IMR-90 (cell line): Measurements from ENCODE around the gene RNF123. TPM values are rescaled to one million over a fixed set of nuclear protein-coding genes. Genes with fewer than 3 reads are reported as not detected.

Source experiments
- ATAC-seq: fragments of 200-7000 bp; cut with Tn5 transposase; 2 replicates; pipeline ENCODE4 v1.9.1; 2020; ENCODE audit warnings: low read depth, mild to moderate bottlenecking, moderate library complexity
- BruUV-seq: library from RNA; stranded (reverse); fragments of 400-500 nt; replicated peaks from 2 replicates; lab custom pipeline; 2021; lab: Mats Ljungman, UMichigan
- CTCF ChIA-PET: fragments of 300-600 bp; formaldehyde crosslinking; extraction: SDS; loops from one replicate; lab custom pipeline; 2021; ENCODE audit warnings: antibody characterized with exemption; lab: Yijun Ruan, JAX
- POLR2A ChIA-PET: fragments of 300-600 bp; sonication (Branson Sonifier 250); formaldehyde crosslinking; loops from one replicate; lab custom pipeline; 2022; ENCODE audit warnings: antibody characterized with exemption; ENCODE audit not compliant: unreplicated experiment; lab: Charles Lee
- DNase-seq: peaks from one replicate; pipeline ENCODE4 v3.0.0; 2013
- H2AFZ ChIP-seq: replicated peaks from 2 replicates; pipeline ENCODE3; 2013; ENCODE audit warnings: low read length, mild to moderate bottlenecking; ENCODE audit not compliant: poor library complexity
- H2AK5ac ChIP-seq: 2 replicates; pipeline ENCODE4 v1.6.1; 2013; ENCODE audit warnings: low read depth, low read length, inconsistent platforms
- H2AK9ac ChIP-seq: replicated peaks from 2 replicates; pipeline ENCODE3; 2013; ENCODE audit warnings: mild to moderate bottlenecking, low read depth, low read length, moderate library complexity; ENCODE audit not compliant: poor library complexity
- H2BK120ac ChIP-seq: 2 replicates; pipeline ENCODE4 v1.6.1; 2013; ENCODE audit warnings: low read depth, low read length, inconsistent platforms
- H2BK15ac ChIP-seq: 3 replicates; pipeline ENCODE4 v1.6.1; 2013; ENCODE audit warnings: low read depth, low read length, inconsistent platforms
- H2BK20ac ChIP-seq: 2 replicates; pipeline ENCODE4 v1.6.1; 2013; ENCODE audit warnings: low read depth, mild to moderate bottlenecking, inconsistent platforms, low read length, moderate library complexity
- H2BK5ac ChIP-seq: 2 replicates; pipeline ENCODE4 v1.6.1; 2013; ENCODE audit warnings: mild to moderate bottlenecking, low read depth, low read length, inconsistent platforms; ENCODE audit not compliant: poor library complexity, severe bottlenecking
- H3K14ac ChIP-seq: replicated peaks from 2 replicates; pipeline ENCODE4 v1.6.1; 2013; ENCODE audit warnings: low read depth, low read length, inconsistent platforms
- H3K18ac ChIP-seq: 2 replicates; pipeline ENCODE4 v1.6.1; 2013; ENCODE audit warnings: low read depth, low read length, control low read depth
- H3K23ac ChIP-seq: 2 replicates; pipeline ENCODE4 v1.6.1; 2013; ENCODE audit warnings: low read depth, low read length, inconsistent platforms
- H3K27ac ChIP-seq: 2 replicates; pipeline ENCODE4 v1.5.1; 2013; ENCODE audit warnings: mild to moderate bottlenecking, control low read depth, low read length; ENCODE audit not compliant: insufficient read depth
- H3K27me3 ChIP-seq: 2 replicates; pipeline ENCODE4 v1.6.1; 2013; ENCODE audit warnings: low read length; ENCODE audit not compliant: control insufficient read depth, insufficient read depth
- H3K36me3 ChIP-seq: 2 replicates; pipeline ENCODE4 v1.6.1; 2013; ENCODE audit warnings: low read length, mixed read lengths; ENCODE audit not compliant: control insufficient read depth, insufficient read depth
- H3K4ac ChIP-seq: 2 replicates; pipeline ENCODE4 v1.6.1; 2013; ENCODE audit warnings: low read depth, low read length, inconsistent platforms
- H3K4me1 ChIP-seq: 2 replicates; pipeline ENCODE4 v1.6.1; 2013; ENCODE audit warnings: low read length, mixed read lengths; ENCODE audit not compliant: control insufficient read depth, insufficient read depth
- H3K4me2 ChIP-seq: 2 replicates; pipeline ENCODE4 v1.6.1; 2013; ENCODE audit warnings: low read depth, mild to moderate bottlenecking, control low read depth, low read length, moderate library complexity
- H3K4me3 ChIP-seq: 2 replicates; pipeline ENCODE4 v1.5.1; 2013; ENCODE audit warnings: low read depth, mild to moderate bottlenecking, control low read depth, low read length, moderate library complexity; ENCODE audit not compliant: insufficient read depth
- H3K56ac ChIP-seq: 2 replicates; pipeline ENCODE4 v1.6.1; 2013; ENCODE audit warnings: low read length, inconsistent platforms; ENCODE audit not compliant: insufficient read depth; ENCODE audit errors: extremely low read depth
- H3K79me1 ChIP-seq, 2 experiments: 2 replicates each; pipeline ENCODE4 v1.6.1; 2013; ENCODE audit warnings: low read length in 2 of 2, inconsistent platforms in 1 of 2, low read depth in 1 of 2
- H3K9ac ChIP-seq: 2 replicates; pipeline ENCODE4 v1.6.1; 2013; ENCODE audit warnings: low read depth, low read length, control low read depth
- H3K9me1 ChIP-seq: 2 replicates; pipeline ENCODE4 v1.6.1; 2013; ENCODE audit warnings: low read length, inconsistent platforms; ENCODE audit not compliant: insufficient read depth
- H3K9me3 ChIP-seq: 2 replicates; pipeline ENCODE4 v1.6.1; 2013; ENCODE audit warnings: low read length; ENCODE audit not compliant: control insufficient read depth, insufficient read depth
- H4K20me1 ChIP-seq: 2 replicates; pipeline ENCODE4 v1.6.1; 2013; ENCODE audit warnings: low read length, inconsistent platforms; ENCODE audit not compliant: insufficient read depth
- H4K5ac ChIP-seq: 2 replicates; pipeline ENCODE4 v1.6.1; 2013; ENCODE audit warnings: mild to moderate bottlenecking, low read depth, low read length, control low read depth
- H4K8ac ChIP-seq, 2 experiments: 2 replicates each; pipeline ENCODE4 v1.6.1; 2013; ENCODE audit warnings: low read depth in 2 of 2, low read length in 2 of 2, control low read depth in 1 of 2, inconsistent platforms in 1 of 2
- H4K91ac ChIP-seq: 2 replicates; pipeline ENCODE4 v1.6.1; 2013; ENCODE audit warnings: low read depth, low read length, inconsistent platforms; ENCODE audit not compliant: insufficient read depth
- CEBPB ChIP-seq: IDR thresholded peaks from 2 replicates; pipeline ENCODE4 v1.6.1; 2012; ENCODE audit warnings: low read depth, low read length, improper control_type of control experiment
- CHD1 ChIP-seq: IDR thresholded peaks from 2 replicates; pipeline ENCODE4 v1.6.1; 2012; ENCODE audit warnings: low read depth, low read length, improper control_type of control experiment
- CTCF ChIP-seq: conservative IDR thresholded peaks from 2 replicates; pipeline ENCODE4 v1.5.1; 2012; ENCODE audit warnings: mild to moderate bottlenecking, low read depth, low read length, improper control_type of control experiment
- ELK1 ChIP-seq: fragments of 150-350 bp; IDR thresholded peaks from 2 replicates; pipeline ENCODE4 v1.6.1; 2016; ENCODE audit warnings: low read depth, mild to moderate bottlenecking, low read length, moderate library complexity, borderline replicate concordance
- FOS ChIP-seq: fragments of 150-350 bp; IDR thresholded peaks from 2 replicates; pipeline ENCODE4 v1.6.1; 2016; ENCODE audit warnings: low read depth, low read length
- MAFK ChIP-seq: IDR thresholded peaks from 2 replicates; pipeline ENCODE4 v1.6.1; 2012; ENCODE audit warnings: low read depth, low read length, improper control_type of control experiment
- MXI1 ChIP-seq: IDR thresholded peaks from 2 replicates; pipeline ENCODE4 v1.6.1; 2012; ENCODE audit warnings: low read depth, mild to moderate bottlenecking, low read length, moderate library complexity, borderline replicate concordance
- POLR2A ChIP-seq: IDR thresholded peaks from 2 replicates; pipeline ENCODE4 v1.6.1; 2012; ENCODE audit warnings: mild to moderate bottlenecking, low read depth, low read length
- RAD21 ChIP-seq: IDR thresholded peaks from 2 replicates; pipeline ENCODE4 v1.6.1; 2012; ENCODE audit warnings: low read length, improper control_type of control experiment
- RFX5 ChIP-seq: IDR thresholded peaks from 2 replicates; pipeline ENCODE4 v1.8.0; 2012; ENCODE audit warnings: low read depth, mild to moderate bottlenecking, low read length, moderate library complexity
- USF2 ChIP-seq: fragments of 150-350 bp; IDR thresholded peaks from 2 replicates; pipeline ENCODE4 v1.6.1; 2017; ENCODE audit warnings: mild to moderate bottlenecking, antibody characterized with exemption, low read length, low read depth
- WGBS, 2 experiments: methylation state at CpG; one replicate each; pipeline versions ENCODE4 v1.1.5 to v1.1.7; 2013; ENCODE audit warnings: missing lambda C conversion rate in 2 of 2; ENCODE audit not compliant: insufficient read length in 1 of 2; ENCODE audit errors: extremely low coverage in 2 of 2; 5-methylcytosine and 5-hydroxymethylcytosine counted together
- dilution Hi-C: fragments of 300-500 bp; cut with HindIII; formaldehyde crosslinking; loops from one replicate; pipeline ENCODE4 v1.14.3; 2018; ENCODE audit warnings: low sequenced_read_pairs; ENCODE audit not compliant: unreplicated experiment
- in situ Hi-C: fragments of 300-500 bp; cut with MboI; formaldehyde crosslinking; loops from 3 replicates; pipeline ENCODE4 v1.14.3; 2019; ENCODE audit warnings: low sequenced_read_pairs, inconsistent platforms, mixed read lengths
- intact Hi-C: fragments of 100-400 bp; cut with micrococcal nuclease; formaldehyde crosslinking; loops from 2 replicates; pipeline ENCODE4 v1.10.0; 2022
- polyA plus RNA-seq, 3 experiments: library from polyadenylated mRNA; depleted of rRNA; stranded (reverse); fragments of >200 nt; gene quantifications; 2 replicates each; pipeline ENCODE4 v1.2.3, GENCODE V29; 2012; ENCODE audit warnings: low replicate concordance in 1 of 3
- total RNA-seq: library from RNA; depleted of rRNA; stranded (reverse); fragments of >200 nt; gene quantifications from 2 replicates; pipeline ENCODE4 v1.2.3, GENCODE V29; 2012

The RNF123 gene
- total and polyA plus RNA-seq, 2 of the 4 experiments (the other 2 are of a cell fraction), result 13.4 to 37.7 TPM

DNA sequence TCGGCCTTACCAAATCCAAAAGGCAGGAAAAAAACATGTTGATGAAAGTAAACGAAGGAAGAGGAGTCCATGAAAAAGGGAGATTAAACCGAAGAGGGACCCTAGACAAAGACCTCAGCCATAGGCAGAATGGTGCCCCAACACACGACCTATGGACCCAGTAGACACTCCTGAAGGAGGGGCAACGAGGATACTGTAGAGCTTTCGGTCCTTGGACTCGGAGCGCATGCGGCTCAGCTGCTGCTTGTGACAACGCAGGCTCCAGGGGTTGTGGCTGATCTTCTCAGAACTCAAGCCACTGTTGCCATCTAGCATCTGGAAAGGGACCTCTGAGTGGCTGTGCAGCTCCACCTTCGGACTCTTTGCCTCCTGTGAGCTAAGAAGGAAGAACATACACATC, 43.2 kb downstream of the RNF123 start:
- Histone ChIP-seq H3K27ac (no peak overlapping the region), H2BK120ac (no peak overlapping the region), H3K9me1 (peaks cover 14% of the 10 kb centered on the region; the same call in 1 of the 2 replicates), H2AFZ (no peak overlapping the region), H3K4me1 (no peaks in the 10 kb centered on the region), H2AK9ac (no peak overlapping the region), H4K5ac (no peak overlapping the region), H2BK15ac (no peak overlapping the region), H3K18ac (no peak overlapping the region), H2BK5ac (no peak overlapping the region), H4K20me1 (peaks cover 8% of the 10 kb centered on the region; the same call in 1 of the 2 replicates), H3K79me1 (peaks cover 9 to 43% of the 10 kb centered on the region in 2 experiments), H3K4ac (no peak overlapping the region), H3K23ac (no peak overlapping the region), H3K14ac (no peak overlapping the region), H3K4me2 (no peak overlapping the region), H4K8ac (no peak overlapping the region), H2AK5ac (no peak overlapping the region), H3K9ac (no peak overlapping the region), H3K9me3 (no peaks in the 10 kb centered on the region), H3K36me3 (peaks cover 45% of the 10 kb centered on the region), H4K91ac (no peak overlapping the region), H3K56ac (no peak overlapping the region), H3K27me3 (no peaks in the 10 kb centered on the region), H3K4me3 (no peak overlapping the region), H2BK20ac (no peak overlapping the region)
- BruUV-seq, result no TSS peak
- in situ Hi-C loops (no loop called here), dilution Hi-C loops (no loop called here), intact Hi-C loops (no loop called here)
- ATAC-seq (no peak), DNase-seq (no peak)
- WGBS, 2 experiments, result 98% methylated on average over 7 of the region's 11 CpGs; no CpG with 5 or more reads in 1 of the 2 experiments
- TF ChIP-seq POLR2A (no peak), MXI1 (no peak), RFX5 (no peak), CEBPB (no peak), MAFK (no peak), RAD21 (no peak), ELK1 (no peak), CTCF (no peak), CHD1 (no peak), FOS (no peak), USF2 (no peak)
- POLR2A ChIA-PET, result no interaction called here
- CTCF ChIA-PET, result no interaction called here
